ENCODE data around the gene FBXO42.
"Not testable (repeated sequence)": the region's sequence is repeated elsewhere in the genome, so short reads cannot be mapped to it uniquely, and the experiment has no call there.

Gene FBXO42

GRCh38 chr1:16219968-16220500, 132.2 kb downstream of the FBXO42 start:
- DNase-seq (ENCODE audit: low read depth): no peak

DNA sequence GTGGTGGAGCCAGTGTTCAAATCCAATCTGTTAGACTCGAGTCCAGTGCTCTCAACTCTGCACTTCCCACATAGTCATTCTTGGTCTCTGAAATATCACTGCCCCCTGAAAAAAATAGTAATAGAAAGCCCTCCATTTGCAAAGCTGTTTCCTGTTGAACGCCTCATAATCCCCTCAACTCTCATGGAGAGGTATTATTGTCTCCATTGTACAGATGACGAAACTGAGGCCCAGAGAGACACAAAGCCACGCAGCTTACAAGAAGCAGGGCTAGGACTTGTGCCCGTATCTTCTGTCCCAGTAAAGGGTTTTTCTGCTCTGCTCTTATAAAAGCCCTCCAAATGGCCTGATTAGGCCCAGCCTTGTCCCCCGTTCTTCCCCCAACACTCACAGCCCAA, 133.6 kb downstream of the FBXO42 start:
- no peak for DNase-seq (ENCODE audit: low read depth)

DNA sequence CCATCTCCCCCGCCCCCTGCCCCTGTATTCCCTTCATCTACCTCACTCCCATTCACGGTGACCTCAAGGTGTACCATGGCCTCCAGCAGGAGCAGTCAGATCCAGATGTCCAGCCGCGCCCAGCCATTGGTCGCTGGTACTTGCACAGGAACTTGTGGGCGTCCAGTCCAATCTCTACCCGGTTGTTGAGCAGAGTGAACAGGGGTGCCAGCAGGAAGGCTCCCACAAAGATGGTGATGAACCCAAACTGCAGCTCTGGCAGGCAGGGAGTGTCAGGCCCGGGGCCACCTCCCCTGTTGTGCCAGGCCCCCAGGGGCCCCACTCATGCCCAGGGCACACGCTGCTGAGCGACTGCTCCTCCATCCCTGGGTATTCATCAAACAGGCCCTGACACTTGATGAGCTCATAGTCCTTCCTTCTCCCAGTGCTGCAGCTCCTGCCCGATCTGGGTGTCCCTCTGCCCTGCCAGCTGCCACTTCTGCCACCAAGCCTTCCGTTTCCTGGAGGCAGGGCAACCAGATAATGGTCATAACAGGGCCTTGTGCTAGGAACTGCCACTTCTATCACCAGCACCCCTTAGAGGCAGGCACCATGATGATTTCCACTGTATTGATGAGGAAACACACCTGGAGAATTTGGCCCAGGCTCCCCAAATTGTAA, 134.1 kb downstream of the FBXO42 start:
- no peak for DNase-seq (ENCODE audit: low read depth)

GRCh38 chr1:16217061-16217785, 135.1 kb downstream of the FBXO42 start:
- DNase-seq (ENCODE audit: low read depth): peak; percentile 96

DNA sequence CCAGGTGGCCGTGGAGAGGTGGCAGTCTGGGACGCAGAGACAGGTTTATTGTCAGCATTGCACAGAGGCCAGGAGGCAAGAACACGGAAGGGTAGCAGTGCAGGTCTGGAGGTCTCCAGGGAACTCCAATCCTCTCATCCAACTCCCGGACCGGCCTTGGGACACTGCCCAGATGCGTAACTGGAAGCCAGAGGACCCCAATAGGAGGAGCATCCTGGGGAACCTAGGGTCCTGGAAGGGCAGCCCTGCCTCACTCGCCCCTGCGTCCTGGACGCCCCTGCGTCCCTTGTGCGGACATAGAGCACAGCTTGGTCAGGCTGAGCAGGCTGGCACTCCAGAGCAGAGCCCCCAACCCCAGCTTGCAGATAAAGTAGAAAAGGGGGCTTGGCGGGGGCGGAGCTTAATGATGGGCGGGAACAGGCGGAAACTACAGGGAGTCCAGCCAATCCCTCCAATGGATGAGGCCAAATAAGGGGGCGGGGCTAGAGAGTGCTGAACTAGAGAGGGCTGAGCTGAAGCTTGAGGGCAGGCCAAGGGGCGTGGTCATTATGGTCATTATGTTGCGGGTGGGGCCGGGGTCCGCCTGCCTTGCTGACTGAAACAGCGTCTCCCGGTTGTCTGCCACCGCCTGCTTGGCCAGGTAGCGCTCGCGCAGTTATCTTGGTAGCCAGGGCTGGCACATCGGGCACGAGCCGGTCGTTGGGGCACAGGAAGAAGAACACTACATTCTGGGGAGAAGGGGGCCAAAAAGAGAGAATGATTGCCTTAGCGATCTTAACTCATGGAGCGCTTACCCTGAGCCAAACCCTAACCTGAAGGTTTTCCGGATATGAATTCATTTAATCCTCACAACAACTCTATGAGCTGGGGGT, 136.2 kb downstream of the FBXO42 start:
- DNase-seq (ENCODE audit: low read depth): peak; percentile 57

- DNase-seq (ENCODE audit: low read depth): not testable (repeated sequence)
Measured at GRCh38 chr1:16215240-16215639, 137.0 kb downstream of the FBXO42 start.

DNA sequence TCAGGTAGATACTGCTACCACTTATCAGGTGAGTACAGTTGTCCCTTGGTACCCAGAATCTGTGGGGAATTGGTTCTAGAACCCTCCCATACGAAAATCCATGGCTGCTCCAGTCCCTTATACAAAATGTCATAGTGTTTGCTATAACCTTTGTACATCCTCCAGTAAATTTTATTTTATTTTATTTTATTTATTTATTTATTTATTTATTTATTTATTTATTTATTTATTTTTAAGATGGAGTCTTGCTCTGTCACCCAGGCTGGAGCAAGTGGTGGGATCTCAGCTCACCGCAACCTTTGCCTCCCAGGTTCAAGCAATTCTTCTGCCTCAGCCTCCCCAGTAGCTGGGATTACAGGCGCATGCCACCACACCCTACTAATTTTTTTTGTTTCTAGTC, 138.7 kb downstream of the FBXO42 start:
- not testable (repeated sequence) for DNase-seq (ENCODE audit: low read depth)

GRCh38 chr1:16213013-16213412, 139.3 kb downstream of the FBXO42 start:
- DNase-seq (ENCODE audit: low read depth): no peak

- DNase-seq (ENCODE audit: low read depth): no peak
Measured at GRCh38 chr1:16212251-16212961, 139.9 kb downstream of the FBXO42 start, which contains the start of gene ARHGEF19. Gene ARHGEF19, minus strand, starts transcription at chr1:16212652. Its CDS starts 3,598 bp downstream, at chr1:16209054.

GRCh38 chr1:16211824-16212223, 140.5 kb downstream of the FBXO42 start:
- DNase-seq (ENCODE audit: low read depth): no peak

DNA sequence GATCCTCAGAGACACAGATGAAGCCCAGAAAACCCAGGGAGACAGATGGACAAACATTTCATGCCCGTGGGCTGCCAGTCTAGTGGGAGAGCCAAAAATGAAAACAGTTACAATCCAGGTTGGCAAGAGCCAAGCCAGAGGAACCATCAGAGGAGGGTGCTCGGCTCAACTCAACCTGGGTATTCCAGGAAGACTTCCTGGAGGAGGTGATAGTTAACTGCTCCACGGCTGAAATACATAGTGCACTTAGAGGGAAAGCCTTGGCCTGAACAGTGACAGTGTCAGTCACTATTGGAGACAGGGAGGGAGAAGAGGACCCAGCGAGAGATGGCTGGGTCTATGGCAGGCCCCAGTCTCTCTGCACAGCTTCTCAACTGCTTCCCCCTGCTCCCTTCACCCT, 141.7 kb downstream of the FBXO42 start:
- no peak for DNase-seq (ENCODE audit: low read depth)

DNA sequence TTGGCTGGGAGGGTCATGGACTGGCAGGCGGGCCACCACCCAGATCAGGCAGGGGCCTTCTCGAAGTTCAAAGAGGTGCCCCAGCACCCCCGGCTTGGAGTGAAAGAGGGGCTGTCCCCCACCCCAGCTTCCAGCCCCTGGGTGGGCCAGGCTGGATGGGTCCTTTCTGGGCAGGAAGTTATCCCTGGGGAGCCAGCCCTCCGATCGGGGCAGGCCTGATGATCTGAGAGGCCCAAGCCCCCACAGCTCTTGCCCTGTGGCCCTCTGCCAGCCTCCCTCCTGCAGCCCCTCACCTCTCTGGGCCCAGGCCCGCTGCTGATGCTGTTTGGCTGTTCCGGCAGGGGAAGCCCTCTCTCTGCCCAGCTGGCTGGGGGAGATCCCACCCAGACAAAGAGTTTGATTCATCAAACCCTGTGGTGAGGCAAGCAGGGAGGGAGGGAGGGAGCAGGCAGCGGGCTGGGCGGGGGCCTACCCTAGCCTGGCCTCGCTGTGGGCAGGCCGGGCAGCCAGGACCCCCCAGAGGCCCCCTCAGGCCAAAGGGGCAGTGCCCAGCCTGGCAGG, 142.4 kb downstream of the FBXO42 start:
- no peak for DNase-seq (ENCODE audit: low read depth)

- DNase-seq (ENCODE audit: low read depth): no peak
Measured at GRCh38 chr1:16209132-16209846, 143.0 kb downstream of the FBXO42 start.

DNA sequence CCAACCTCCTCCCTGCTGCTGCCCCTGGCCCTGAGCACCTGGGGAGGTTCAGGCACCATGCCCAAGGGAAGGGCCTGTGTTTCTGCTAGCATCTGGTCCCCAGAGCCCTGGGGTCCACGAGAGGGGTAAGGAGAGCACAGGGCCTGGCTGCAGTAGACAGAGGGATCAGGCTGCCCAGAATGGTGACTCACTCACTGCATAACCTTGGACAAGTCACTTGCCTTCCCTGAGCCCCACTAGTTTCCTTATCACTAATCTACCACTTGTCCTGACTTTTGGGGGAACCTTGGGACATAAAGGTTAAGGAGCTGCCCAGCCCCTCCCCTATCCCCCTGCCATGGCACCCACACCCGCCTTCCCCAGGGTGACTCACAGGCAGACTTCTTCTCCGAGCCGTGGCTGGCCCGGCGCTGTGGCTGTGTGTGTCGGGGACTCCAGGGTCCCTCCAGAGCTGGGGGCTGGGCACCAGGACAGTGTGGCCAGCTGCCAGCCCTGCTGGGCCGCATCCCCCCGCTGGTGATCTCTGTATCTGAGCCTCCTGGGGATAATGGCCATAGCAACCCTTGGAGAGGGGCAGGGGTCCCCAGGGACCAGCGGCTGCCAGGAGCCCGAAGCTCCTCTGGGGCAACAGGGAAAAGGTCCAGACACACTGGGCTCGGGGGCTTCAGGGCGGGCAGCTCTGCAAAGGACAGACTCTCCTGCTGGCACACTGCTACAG, 143.9 kb downstream of the FBXO42 start:
- DNase-seq (ENCODE audit: low read depth): peak; percentile 68

DNA sequence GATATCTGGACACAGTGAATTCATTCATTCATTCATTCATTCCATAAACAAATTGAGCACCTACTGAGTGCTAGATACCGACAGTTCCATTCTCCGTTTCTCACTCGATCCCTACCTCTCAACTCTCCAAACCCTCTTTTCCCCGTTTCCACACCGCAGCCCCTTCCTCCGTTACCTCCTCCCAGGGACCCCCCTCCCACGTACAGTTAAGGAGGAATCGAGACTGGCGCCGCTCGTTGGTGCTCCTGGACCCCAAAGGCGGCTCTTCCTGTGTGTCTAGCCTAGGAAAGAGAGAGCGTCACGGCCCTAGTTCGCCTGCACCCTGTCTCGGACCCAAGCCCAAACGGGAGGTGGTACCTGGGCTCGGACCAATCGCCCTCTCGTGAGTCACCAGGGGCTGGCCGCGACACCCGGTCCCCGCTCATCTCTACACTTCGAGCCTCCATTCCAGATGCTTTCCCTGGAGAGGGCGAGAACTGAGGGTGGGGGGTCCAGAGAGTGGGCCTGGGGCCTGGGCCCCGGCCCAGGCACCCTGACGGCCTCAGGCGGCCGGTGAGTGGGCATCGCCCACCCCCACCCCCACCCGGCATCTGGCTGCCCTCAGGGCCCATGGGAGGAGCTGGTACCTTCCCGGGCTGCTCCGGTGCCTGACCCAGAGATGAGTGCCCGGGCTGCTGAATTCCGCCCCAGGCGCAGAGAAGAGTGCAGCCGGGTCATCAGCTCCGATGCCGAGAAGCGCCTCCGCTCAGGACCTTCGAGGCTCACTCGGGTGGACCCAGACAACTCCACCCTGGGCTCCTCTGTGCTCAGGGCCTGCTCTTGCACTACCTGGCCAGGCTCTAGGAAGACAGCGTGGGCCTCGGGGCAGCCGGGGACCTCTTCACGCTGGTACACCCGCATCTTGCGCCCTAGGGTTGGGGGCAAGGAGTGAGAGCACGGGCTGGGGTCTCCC, 144.7 kb downstream of the FBXO42 start:
- peak; percentile 64 for DNase-seq (ENCODE audit: low read depth)

DNA sequence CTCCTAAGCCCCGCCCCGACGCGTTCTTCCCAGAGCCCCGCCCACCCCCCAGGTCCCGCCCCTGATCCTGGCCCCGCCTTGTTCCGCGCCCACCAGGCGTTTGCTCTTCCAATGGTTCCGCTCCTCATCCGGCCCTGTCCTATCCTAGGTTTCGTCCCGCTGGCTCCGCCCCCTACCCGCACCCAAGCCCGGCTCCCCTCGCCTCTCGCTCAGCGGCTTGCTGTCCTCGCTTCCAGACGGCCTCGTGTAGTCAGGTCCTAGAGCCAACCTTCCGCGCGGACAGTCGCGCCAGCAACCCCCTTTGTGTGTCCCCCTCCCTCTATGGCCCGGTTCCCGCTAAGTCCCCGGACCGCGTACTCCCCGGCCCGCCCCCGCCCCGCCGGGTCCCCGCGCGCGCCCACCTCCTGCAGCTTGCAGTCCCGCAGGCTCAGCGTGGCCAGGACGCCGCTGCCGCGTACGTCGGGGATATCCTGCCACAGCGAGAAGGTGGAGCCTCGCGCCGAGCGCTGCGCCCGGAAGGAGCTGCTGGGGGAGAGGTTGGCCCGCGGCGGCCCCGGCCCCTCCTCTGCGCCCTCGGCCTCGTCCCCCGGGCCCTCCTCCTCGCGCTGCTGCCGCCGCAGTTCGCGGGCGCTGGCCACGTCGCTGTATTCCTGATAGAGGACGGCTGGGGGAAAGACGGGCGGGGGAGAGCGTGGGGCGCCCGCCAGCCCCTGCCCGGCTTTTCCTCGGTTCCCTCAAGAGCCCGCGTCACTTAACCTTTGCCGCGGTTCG, 145.5 kb downstream of the FBXO42 start:
- peak; percentile 99 for DNase-seq (ENCODE audit: low read depth)

- peak; percentile 17 for DNase-seq (ENCODE audit: low read depth)
Measured at GRCh38 chr1:16205891-16206546, 146.3 kb downstream of the FBXO42 start.

GRCh38 chr1:16205334-16205671, 147.0 kb downstream of the FBXO42 start:
- no peak for DNase-seq (ENCODE audit: low read depth)

All from ELR (cell line).